ENCODE data around the gene CBX2.

Gene CBX2

DNA sequence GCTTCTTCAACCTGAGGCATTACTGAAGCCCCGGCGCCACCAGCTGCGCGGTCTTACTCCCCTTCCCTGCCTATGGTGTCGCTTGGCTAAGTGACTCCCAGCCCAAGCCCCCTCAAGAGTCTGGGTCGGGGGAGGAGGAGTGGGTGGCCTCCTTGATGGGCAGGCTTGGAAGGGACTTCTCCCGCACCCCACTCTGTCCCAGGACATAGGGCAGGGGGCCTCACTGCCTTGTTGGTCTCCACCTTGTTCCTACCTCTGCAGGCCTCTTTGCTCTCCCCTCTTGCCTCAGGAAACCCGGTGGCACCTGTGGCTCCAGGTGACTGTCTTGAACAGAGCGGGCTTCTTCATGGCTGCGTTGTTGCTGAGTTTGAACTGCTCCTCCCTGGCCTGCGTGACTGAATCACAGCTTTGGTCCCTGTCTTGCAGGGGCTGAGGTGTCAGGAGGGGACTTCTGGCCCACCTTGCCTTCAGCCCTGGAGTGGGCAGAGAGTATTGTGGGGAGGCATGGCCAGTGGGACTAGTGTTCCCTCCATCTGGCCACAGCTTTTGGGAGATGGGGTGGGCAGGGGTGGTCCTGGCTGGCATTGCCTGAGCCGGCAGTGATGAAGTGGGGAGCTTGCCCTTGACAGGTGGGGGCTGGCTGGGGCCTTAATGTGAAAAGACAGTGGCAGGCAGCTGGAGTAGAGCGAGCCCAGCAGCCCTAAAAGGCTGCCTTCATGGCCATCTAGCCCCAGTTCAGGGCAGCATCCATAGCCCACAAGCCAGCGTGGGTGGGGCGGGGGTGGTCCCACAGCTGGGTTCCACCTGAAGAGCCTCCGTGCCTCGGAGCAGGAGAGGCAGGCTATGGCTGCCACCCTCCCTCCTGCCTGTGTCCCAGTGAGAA is 7.3 kb downstream of the CBX2 start:
- H4K20me1 ChIP-seq (ENCODE audit: insufficient read depth) = no peaks in the 10 kb centered on the region
- H3K4me3 ChIP-seq (IDR thresholded peaks at IDR 0.05; ENCODE audit: insufficient read depth, low read depth, low read length) = no peak overlapping the region
- H3K79me2 ChIP-seq (ENCODE audit: insufficient read depth, low read depth) = no peaks in the 10 kb centered on the region
- no peak overlapping the region for H2AFZ ChIP-seq (ENCODE audit: low read depth)
- H3K27ac ChIP-seq = no peak overlapping the region
- H3K27me3 ChIP-seq (ENCODE audit: insufficient read depth, low read depth) = peaks cover 27% of the 10 kb centered on the region
- no peak overlapping the region for H3K9ac ChIP-seq
- TF ChIP-seq, protein P1, sequence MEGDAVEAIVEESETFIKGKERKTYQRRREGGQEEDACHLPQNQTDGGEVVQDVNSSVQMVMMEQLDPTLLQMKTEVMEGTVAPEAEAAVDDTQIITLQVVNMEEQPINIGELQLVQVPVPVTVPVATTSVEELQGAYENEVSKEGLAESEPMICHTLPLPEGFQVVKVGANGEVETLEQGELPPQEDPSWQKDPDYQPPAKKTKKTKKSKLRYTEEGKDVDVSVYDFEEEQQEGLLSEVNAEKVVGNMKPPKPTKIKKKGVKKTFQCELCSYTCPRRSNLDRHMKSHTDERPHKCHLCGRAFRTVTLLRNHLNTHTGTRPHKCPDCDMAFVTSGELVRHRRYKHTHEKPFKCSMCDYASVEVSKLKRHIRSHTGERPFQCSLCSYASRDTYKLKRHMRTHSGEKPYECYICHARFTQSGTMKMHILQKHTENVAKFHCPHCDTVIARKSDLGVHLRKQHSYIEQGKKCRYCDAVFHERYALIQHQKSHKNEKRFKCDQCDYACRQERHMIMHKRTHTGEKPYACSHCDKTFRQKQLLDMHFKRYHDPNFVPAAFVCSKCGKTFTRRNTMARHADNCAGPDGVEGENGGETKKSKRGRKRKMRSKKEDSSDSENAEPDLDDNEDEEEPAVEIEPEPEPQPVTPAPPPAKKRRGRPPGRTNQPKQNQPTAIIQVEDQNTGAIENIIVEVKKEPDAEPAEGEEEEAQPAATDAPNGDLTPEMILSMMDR (conservative IDR thresholded peaks at IDR 0.05; ENCODE audit: low read depth, low read length) = no peak
- H3K4me1 ChIP-seq (ENCODE audit: low read depth, poor library complexity, severe bottlenecking) = peaks cover 2% of the 10 kb centered on the region
- no peak overlapping the region for H3K4me2 ChIP-seq
- no peaks in the 10 kb centered on the region for H3K36me3 ChIP-seq (ENCODE audit: insufficient read depth)

DNA sequence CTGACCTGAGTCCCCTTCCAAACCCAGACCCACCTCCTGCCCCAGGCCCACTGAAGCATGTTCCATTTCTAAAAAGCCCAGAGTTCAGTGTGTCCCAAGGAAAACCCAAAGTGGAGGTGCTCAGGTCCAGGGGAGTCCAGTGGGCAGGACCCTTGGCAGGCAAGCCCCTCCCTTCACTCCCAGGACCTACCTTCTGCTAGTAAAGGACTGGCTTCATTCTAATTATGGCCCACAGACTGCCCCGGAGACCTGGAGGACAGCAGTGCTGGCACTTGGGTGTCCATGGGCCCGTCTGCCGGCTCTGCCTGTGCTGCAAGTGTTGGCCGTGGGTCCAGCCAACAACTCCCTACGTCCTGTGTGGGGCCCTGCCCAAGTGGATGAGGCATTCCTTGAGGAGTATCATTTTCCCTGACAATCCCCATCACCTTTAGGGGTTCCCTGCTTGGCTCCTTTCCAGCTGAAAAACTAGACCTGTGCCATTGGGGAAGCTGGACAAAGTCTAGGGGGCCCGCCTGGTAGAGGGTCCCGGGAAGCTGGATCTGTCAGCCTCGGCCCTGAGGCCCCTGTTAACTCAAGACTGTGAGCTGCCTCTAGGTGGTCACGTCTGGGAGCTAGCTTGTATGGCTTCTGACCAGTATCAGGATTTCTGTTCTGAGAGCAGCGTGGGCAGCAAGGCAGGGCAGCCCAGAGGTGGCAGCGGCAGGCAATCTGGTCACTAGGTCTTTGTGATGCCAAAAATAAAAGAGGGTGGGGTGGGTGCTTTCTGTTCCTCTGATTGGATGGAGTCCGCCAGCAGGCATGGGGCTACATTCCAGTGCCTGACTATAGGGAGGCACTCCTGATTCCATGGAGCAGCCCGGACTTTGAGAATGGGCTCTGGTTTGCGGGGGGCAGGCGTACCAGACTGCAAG is 8.2 kb downstream of the CBX2 start:
- TF ChIP-seq, protein P1 (conservative IDR thresholded peaks at IDR 0.05; ENCODE audit: low read depth, low read length) = no peak
- no peak overlapping the region for H2AFZ ChIP-seq (ENCODE audit: low read depth)
- no peak overlapping the region for H3K27ac ChIP-seq
- peaks cover 36% of the 10 kb centered on the region for H3K27me3 ChIP-seq (ENCODE audit: insufficient read depth, low read depth)
- no peaks in the 10 kb centered on the region for H4K20me1 ChIP-seq (ENCODE audit: insufficient read depth)
- no peaks in the 10 kb centered on the region for H3K79me2 ChIP-seq (ENCODE audit: insufficient read depth, low read depth)
- H3K4me3 ChIP-seq (IDR thresholded peaks at IDR 0.05; ENCODE audit: insufficient read depth, low read depth, low read length) = no peak overlapping the region
- H3K4me1 ChIP-seq (ENCODE audit: low read depth, poor library complexity, severe bottlenecking) = no peaks in the 10 kb centered on the region
- H3K4me2 ChIP-seq = no peak overlapping the region
- H3K36me3 ChIP-seq (ENCODE audit: insufficient read depth) = no peaks in the 10 kb centered on the region
- H3K9ac ChIP-seq = no peak overlapping the region

DNA sequence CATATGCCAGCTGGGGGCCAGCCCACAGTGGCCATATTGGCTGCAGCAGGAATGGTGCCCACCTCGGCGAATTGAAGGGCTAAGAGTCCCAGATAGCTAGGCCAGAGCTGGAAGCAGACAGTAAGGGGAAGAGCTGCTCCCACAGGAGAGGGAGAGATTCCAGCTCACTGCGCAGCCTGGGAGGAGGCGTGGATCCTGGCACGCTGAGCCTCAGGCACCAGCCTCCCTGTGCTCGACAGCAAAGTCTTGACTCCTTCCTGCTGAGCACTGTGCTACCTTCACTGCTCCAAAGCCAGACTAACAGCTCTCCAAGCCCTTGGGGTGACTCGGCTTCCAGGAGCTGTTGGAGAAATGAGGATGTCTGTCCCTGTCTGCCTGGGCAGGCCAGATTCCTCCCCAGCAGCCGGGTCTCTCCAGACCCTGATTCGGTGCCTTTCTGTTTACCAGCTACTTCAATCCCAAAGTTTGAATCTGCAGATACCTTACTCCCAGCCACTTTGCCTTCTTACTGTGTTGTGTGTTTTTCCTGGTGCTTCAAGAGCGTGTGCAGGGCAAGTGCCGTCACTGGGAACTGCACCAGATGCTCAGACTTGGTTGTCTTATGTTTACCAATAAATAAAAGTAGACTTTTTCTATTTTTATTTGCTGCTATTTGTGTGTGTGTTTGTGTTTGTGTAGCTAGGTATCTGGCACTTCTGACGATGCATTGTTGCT is 9.1 kb downstream of the CBX2 start:
- Histone ChIP-seq H2AFZ (ENCODE audit: low read depth) (no peak overlapping the region), H3K9ac (no peak overlapping the region), H4K20me1 (ENCODE audit: insufficient read depth) (no peaks in the 10 kb centered on the region), H3K79me2 (ENCODE audit: insufficient read depth, low read depth) (no peaks in the 10 kb centered on the region), H3K27ac (no peak overlapping the region), H3K4me2 (no peak overlapping the region), H3K36me3 (ENCODE audit: insufficient read depth) (no peaks in the 10 kb centered on the region), H3K4me1 (ENCODE audit: low read depth, poor library complexity, severe bottlenecking) (no peaks in the 10 kb centered on the region), H3K27me3 (ENCODE audit: insufficient read depth, low read depth) (peaks cover 40% of the 10 kb centered on the region), H3K4me3 (IDR thresholded peaks at IDR 0.05; ENCODE audit: insufficient read depth, low read depth, low read length) (no peak overlapping the region)
- TF ChIP-seq, protein P1 (conservative IDR thresholded peaks at IDR 0.05; ENCODE audit: low read depth, low read length) = no peak

DNA sequence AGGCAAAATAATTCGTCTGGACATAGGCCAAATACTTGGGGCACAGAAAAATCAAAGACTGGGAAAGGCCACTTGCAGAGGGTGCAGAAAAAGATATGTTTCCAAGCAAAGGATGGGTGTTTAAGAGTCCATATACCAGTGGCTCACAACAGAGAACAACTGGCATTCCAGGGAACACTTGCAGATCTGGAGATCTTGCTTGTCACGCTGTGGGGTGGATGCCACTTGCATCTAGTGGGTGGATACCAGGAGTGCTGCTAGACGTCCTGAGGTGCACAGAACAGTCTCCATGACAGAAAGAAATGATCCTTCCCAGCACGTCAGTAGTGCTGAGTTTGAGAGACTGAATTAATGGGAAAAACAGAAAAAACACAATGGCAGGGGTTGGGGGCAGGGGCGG is 10.5 kb downstream of the CBX2 start:
- H3K79me2 ChIP-seq (ENCODE audit: insufficient read depth, low read depth) = no peaks in the 10 kb centered on the region
- H3K36me3 ChIP-seq (ENCODE audit: insufficient read depth) = no peaks in the 10 kb centered on the region
- TF ChIP-seq, protein P1 (conservative IDR thresholded peaks at IDR 0.05; ENCODE audit: low read depth, low read length) = no peak
- H3K4me2 ChIP-seq = no peak overlapping the region
- H2AFZ ChIP-seq (ENCODE audit: low read depth) = no peak overlapping the region
- no peaks in the 10 kb centered on the region for H3K4me1 ChIP-seq (ENCODE audit: low read depth, poor library complexity, severe bottlenecking)
- H3K9ac ChIP-seq = no peak overlapping the region
- no peak overlapping the region for H3K4me3 ChIP-seq (IDR thresholded peaks at IDR 0.05; ENCODE audit: insufficient read depth, low read depth, low read length)
- peaks cover 40% of the 10 kb centered on the region for H3K27me3 ChIP-seq (ENCODE audit: insufficient read depth, low read depth)
- no peaks in the 10 kb centered on the region for H4K20me1 ChIP-seq (ENCODE audit: insufficient read depth)
- no peak overlapping the region for H3K27ac ChIP-seq
